ENCODE results near the gene PLEKHG3. TPM values are rescaled to one million over a fixed set of nuclear protein-coding genes. Genes with fewer than 3 reads are reported as not detected.

PLEKHG3 gene
- total RNA-seq, 3 donors from 2014 or later = 18.7 to 31.5 (median 30.3) TPM

GRCh38 chr14:64737391-64738280 lies 33.4 kb downstream of the PLEKHG3 start:
- Histone ChIP-seq H3K27ac (peak overlapping the region; percentile 5 to 34), H3K36me3 (no peaks in the 10 kb centered on the region), H3K27me3 (no peaks in the 10 kb centered on the region), H3K4me1 (no peaks in the 10 kb centered on the region), H3K4me3 (no peak overlapping the region), H3K9me3 (no peaks in the 10 kb centered on the region)
- TF ChIP-seq POLR2A (IDR thresholded peaks at IDR 0.05) (no peak), CTCF (IDR thresholded peaks at IDR 0.05) (no peak), POLR2AphosphoS5 (IDR thresholded peaks at IDR 0.05) (no peak)
- no peak for DNase-seq (ENCODE audit: low spot score in 2 of 2)
- intact Hi-C loops (cut with DNase I; ENCODE audit: low total_unique reads) = no loop called here

GRCh38 chr14:64738281-64738804 lies 34.1 kb downstream of the PLEKHG3 start:
- no peak for DNase-seq (ENCODE audit: low spot score in 2 of 2)
- no peak overlapping the region for H3K4me3 ChIP-seq
- no peaks in the 10 kb centered on the region for H3K27me3 ChIP-seq
- H3K36me3 ChIP-seq = peaks cover 4% of the 10 kb centered on the region
- no peak overlapping the region for H3K27ac ChIP-seq
- intact Hi-C loops (cut with DNase I; ENCODE audit: low total_unique reads) = no loop called here
- TF ChIP-seq CTCF (IDR thresholded peaks at IDR 0.05) = no peak
- TF ChIP-seq POLR2AphosphoS5 (IDR thresholded peaks at IDR 0.05) = no peak
- TF ChIP-seq POLR2A (IDR thresholded peaks at IDR 0.05) = no peak
- no peaks in the 10 kb centered on the region for H3K9me3 ChIP-seq
- H3K4me1 ChIP-seq = no peaks in the 10 kb centered on the region

GRCh38 chr14:64741200-64741599 lies 37.0 kb downstream of the PLEKHG3 start:
- H3K4me1 ChIP-seq = no peaks in the 10 kb centered on the region
- no peak overlapping the region for H3K4me3 ChIP-seq
- H3K36me3 ChIP-seq = peaks cover 5% of the 10 kb centered on the region
- H3K27ac ChIP-seq = no peak overlapping the region
- H3K27me3 ChIP-seq = no peaks in the 10 kb centered on the region
- no peak for TF ChIP-seq CTCF (IDR thresholded peaks at IDR 0.05)
- TF ChIP-seq POLR2AphosphoS5 (IDR thresholded peaks at IDR 0.05) = no peak
- no peak for TF ChIP-seq POLR2A (IDR thresholded peaks at IDR 0.05)
- intact Hi-C loops (cut with DNase I; ENCODE audit: low total_unique reads) = no loop called here
- no peaks in the 10 kb centered on the region for H3K9me3 ChIP-seq
- DNase-seq (ENCODE audit: low spot score in 2 of 2) = no peak

GRCh38 chr14:64741961-64742360 lies 37.7 kb downstream of the PLEKHG3 start:
- no peak for DNase-seq (ENCODE audit: low spot score in 2 of 2)
- TF ChIP-seq POLR2A (IDR thresholded peaks at IDR 0.05) = no peak
- TF ChIP-seq CTCF (IDR thresholded peaks at IDR 0.05) = no peak
- TF ChIP-seq POLR2AphosphoS5 (IDR thresholded peaks at IDR 0.05) = no peak
- Histone ChIP-seq H3K4me3 (no peak overlapping the region), H3K36me3 (peaks cover 5% of the 10 kb centered on the region), H3K27me3 (no peaks in the 10 kb centered on the region), H3K4me1 (no peaks in the 10 kb centered on the region), H3K9me3 (no peaks in the 10 kb centered on the region), H3K27ac (no peak overlapping the region)
- intact Hi-C loops (cut with DNase I; ENCODE audit: low total_unique reads) = no loop called here

- Histone ChIP-seq H3K27ac (no peak overlapping the region), H3K4me1 (no peaks in the 10 kb centered on the region), H3K9me3 (no peaks in the 10 kb centered on the region), H3K27me3 (no peaks in the 10 kb centered on the region), H3K4me3 (no peak overlapping the region), H3K36me3 (peaks cover 5% of the 10 kb centered on the region)
- no peak for TF ChIP-seq CTCF (IDR thresholded peaks at IDR 0.05)
- no peak for TF ChIP-seq POLR2A (IDR thresholded peaks at IDR 0.05)
- no peak for TF ChIP-seq POLR2AphosphoS5 (IDR thresholded peaks at IDR 0.05)
- DNase-seq (ENCODE audit: low spot score in 2 of 2) = no peak
- intact Hi-C loops (cut with DNase I; ENCODE audit: low total_unique reads) = no loop called here
Observed at GRCh38 chr14:64743061-64743460, 38.8 kb downstream of the PLEKHG3 start.
